Endodermal cell (in vitro differentiated cells): Measurements from ENCODE around the gene ZNF397. TPM values are rescaled to one million over a fixed set of nuclear protein-coding genes. Genes with fewer than 3 reads are reported as not detected.

Experiments used
- DNase-seq: peaks from one replicate; pipeline ENCODE4 v3.0.0-alpha.2; 2017
- H3K27ac ChIP-seq: 2 replicates; pipeline ENCODE4 v1.5.1; 2013; ENCODE audit warnings: mild to moderate bottlenecking, low read depth, low read length, moderate library complexity
- H3K27me3 ChIP-seq: 2 replicates; pipeline ENCODE4 v1.6.1; 2013; ENCODE audit warnings: mild to moderate bottlenecking, low read length, moderate library complexity; ENCODE audit not compliant: insufficient read depth, control insufficient read depth, poor library complexity, severe bottlenecking
- H3K36me3 ChIP-seq: 2 replicates; pipeline ENCODE4 v1.7.0; 2013; ENCODE audit warnings: mild to moderate bottlenecking, low read length, moderate library complexity; ENCODE audit not compliant: control insufficient read depth, insufficient read depth
- H3K4me1 ChIP-seq: one replicate; pipeline ENCODE4 v1.7.0; 2013; ENCODE audit warnings: low read length; ENCODE audit not compliant: control insufficient read depth, insufficient read depth
- H3K4me3 ChIP-seq: 2 replicates; pipeline ENCODE4 v1.5.1; 2013; ENCODE audit warnings: mild to moderate bottlenecking, low read length, moderate library complexity
- H3K9ac ChIP-seq: 2 replicates; pipeline ENCODE4 v1.6.1; 2013; ENCODE audit warnings: mild to moderate bottlenecking, low read length, moderate library complexity; ENCODE audit not compliant: poor library complexity, severe bottlenecking; ENCODE audit errors: extremely low read depth
- H3K9me3 ChIP-seq: 2 replicates; pipeline ENCODE4 v1.6.1; 2013; ENCODE audit warnings: mild to moderate bottlenecking, low read length, moderate library complexity; ENCODE audit not compliant: control insufficient read depth
- H3K27ac Mint-ChIP-seq: 2 replicates; pipeline ENCODE4 v1.8.0; 2020; ENCODE audit warnings: mixed read lengths
- H3K27me3 Mint-ChIP-seq: 2 replicates; pipeline ENCODE4 v1.8.0; 2021; ENCODE audit warnings: mild to moderate bottlenecking, mixed read lengths; ENCODE audit not compliant: insufficient read depth
- H3K36me3 Mint-ChIP-seq: 2 replicates; pipeline ENCODE4 v1.8.0; 2020; ENCODE audit warnings: low read depth, mixed read lengths
- H3K4me1 Mint-ChIP-seq: 2 replicates; pipeline ENCODE4 v1.8.0; 2020; ENCODE audit warnings: mixed read lengths
- H3K4me3 Mint-ChIP-seq: 2 replicates; pipeline ENCODE4 v1.8.0; 2020; ENCODE audit warnings: mild to moderate bottlenecking, moderate library complexity, mixed read lengths
- H3K9me3 Mint-ChIP-seq: 2 replicates; pipeline ENCODE4 v1.8.0; 2020; ENCODE audit warnings: mild to moderate bottlenecking, mixed read lengths
- CTCF ChIP-seq: fragments of 200-600 bp; sonication (generic); conservative IDR thresholded peaks from 2 replicates; pipeline ENCODE4 v1.5.0; 2021; ENCODE audit warnings: antibody characterized with exemption, mild to moderate bottlenecking
- WGBS, 2 experiments: methylation state at CpG; one replicate each; pipeline versions ENCODE4 v1.1.5 to v1.1.7; 2013; ENCODE audit warnings: missing lambda C conversion rate in 2 of 2, mixed read lengths in 1 of 2; ENCODE audit not compliant: insufficient coverage in 1 of 2, insufficient read length in 1 of 2; 5-methylcytosine and 5-hydroxymethylcytosine counted together
- total RNA-seq, 2 donors: library from RNA; stranded (reverse); fragmentation: NEBNext Ultra II Directional in 1 of 2; extraction: Animal tissue kit (Norgen Biotek cat#: 25700) in 1 of 2; gene quantifications; 2 replicates in 1 of 2; 3 replicates in 1 of 2; pipeline ENCODE4 v1.2.1, GENCODE V29; 2021

ZNF397 gene
- total RNA-seq, 2 donors from 2014 or later, result 44.1 to 64.6 TPM

GRCh38 chr18:35252466-35252865, 11.6 kb downstream of the ZNF397 start:
- 91% methylated on average over 1 of the region's 1 CpG; no CpG with 5 or more reads in 1 of the 2 experiments for WGBS, 2 experiments
- H3K4me1 ChIP-seq, result no peaks in the 10 kb centered on the region
- Mint-ChIP-seq H3K27me3 (no peaks in the 10 kb centered on the region), H3K27ac (no peak overlapping the region), H3K9me3 (peaks cover 41% of the 10 kb centered on the region), H3K36me3 (peaks cover 84% of the 10 kb centered on the region), H3K4me1 (no peaks in the 10 kb centered on the region), H3K4me3 (no peak overlapping the region)
- H3K27me3 ChIP-seq, result no peaks in the 10 kb centered on the region
- peaks cover 71% of the 10 kb centered on the region for H3K36me3 ChIP-seq
- DNase-seq, result no peak
- peaks cover 74% of the 10 kb centered on the region for H3K9me3 ChIP-seq
- H3K27ac ChIP-seq, result no peak overlapping the region
- no peak overlapping the region for H3K9ac ChIP-seq
- TF ChIP-seq CTCF, result no peak
- peak overlapping the region; percentile 41 for H3K4me3 ChIP-seq

GRCh38 chr18:35253655-35254287, 12.9 kb downstream of the ZNF397 start:
- peaks cover 63% of the 10 kb centered on the region for H3K9me3 ChIP-seq
- TF ChIP-seq CTCF, result no peak
- H3K27ac ChIP-seq, result no peak overlapping the region
- no peak overlapping the region for H3K4me3 ChIP-seq
- no peaks in the 10 kb centered on the region for H3K4me1 ChIP-seq
- Mint-ChIP-seq H3K36me3 (peaks cover 81% of the 10 kb centered on the region), H3K27ac (no peak overlapping the region), H3K4me3 (no peak overlapping the region), H3K27me3 (no peaks in the 10 kb centered on the region), H3K9me3 (peaks cover 41% of the 10 kb centered on the region), H3K4me1 (no peaks in the 10 kb centered on the region)
- peaks cover 61% of the 10 kb centered on the region for H3K36me3 ChIP-seq
- DNase-seq, result no peak
- no peak overlapping the region for H3K9ac ChIP-seq
- no peaks in the 10 kb centered on the region for H3K27me3 ChIP-seq
- 83 to 94% methylated on average over 2 to 4 of the region's 4 CpGs for WGBS, 2 experiments

GRCh38 chr18:35256947-35257346, 16.1 kb downstream of the ZNF397 start:
- H3K27me3 ChIP-seq, result no peaks in the 10 kb centered on the region
- H3K4me3 ChIP-seq, result no peak overlapping the region
- H3K27ac ChIP-seq, result no peak overlapping the region
- Mint-ChIP-seq H3K36me3 (peaks cover 80% of the 10 kb centered on the region), H3K4me3 (no peak overlapping the region), H3K9me3 (peaks cover 28% of the 10 kb centered on the region), H3K4me1 (no peaks in the 10 kb centered on the region), H3K27me3 (no peaks in the 10 kb centered on the region), H3K27ac (no peak overlapping the region)
- peaks cover 44% of the 10 kb centered on the region for H3K36me3 ChIP-seq
- no peak overlapping the region for H3K9ac ChIP-seq
- H3K4me1 ChIP-seq, result no peaks in the 10 kb centered on the region
- peaks cover 37% of the 10 kb centered on the region for H3K9me3 ChIP-seq
- no peak for TF ChIP-seq CTCF
- WGBS, 2 experiments, result 91 to 94% methylated on average over 2 to 3 of the region's 3 CpGs
- no peak for DNase-seq
